Esophagus squamous epithelium (tissue), 4 donors: ENCODE results near the gene QRICH1.

Source experiments
- CTCF ChIP-seq, 6 experiments: fragments of 450-650 bp in 4 of 6; fragments of 200-600 bp in 2 of 6; sonication (generic) in 2 of 6; IDR thresholded peaks; one replicate each; pipeline ENCODE4 v1.5.1; 2016 to 2019; ENCODE audit warnings: antibody characterized with exemption in 6 of 6, mild to moderate bottlenecking in 4 of 6, moderate library complexity in 4 of 6
- POLR2A ChIP-seq, 4 donors: fragments of 450-650 bp; IDR thresholded peaks; one replicate each; pipeline ENCODE4 v1.6.1; 2017; ENCODE audit warnings: antibody characterized with exemption in 4 of 4, mild to moderate bottlenecking in 4 of 4, moderate library complexity in 3 of 4

DNA sequence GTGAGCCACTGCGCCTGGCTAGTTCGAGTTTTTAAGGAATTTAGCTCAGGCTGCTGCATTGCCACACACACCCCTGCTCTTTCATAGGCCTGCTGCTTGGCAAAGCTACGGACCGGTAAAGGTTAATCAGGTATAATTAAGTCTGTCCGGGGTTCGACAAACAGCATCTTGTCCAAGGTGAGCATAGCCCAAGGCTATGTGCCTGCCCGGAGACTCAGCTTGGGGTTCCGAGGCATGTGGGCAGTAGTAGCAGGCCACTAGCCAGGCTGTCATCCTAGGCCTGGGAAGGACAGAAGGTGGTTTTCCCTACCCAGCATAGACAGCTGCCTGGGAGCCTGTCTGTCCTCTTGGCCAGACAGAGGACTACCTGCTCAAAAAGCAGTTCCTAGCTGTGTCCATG lies 97.2 kb downstream of the QRICH1 start:
- TF ChIP-seq POLR2A (IDR thresholded peaks at IDR 0.05), result no peak
- TF ChIP-seq CTCF (IDR thresholded peaks at IDR 0.05), result no peak
